Kidney tubule cell (primary cell): Measurements from ENCODE around the gene DHTKD1.

Experiments used
- DNase-seq: peaks from one replicate; pipeline ENCODE4 v3.0.0-alpha.2; 2018; ENCODE audit warnings: low spot score

The DHTKD1 gene, protein sequence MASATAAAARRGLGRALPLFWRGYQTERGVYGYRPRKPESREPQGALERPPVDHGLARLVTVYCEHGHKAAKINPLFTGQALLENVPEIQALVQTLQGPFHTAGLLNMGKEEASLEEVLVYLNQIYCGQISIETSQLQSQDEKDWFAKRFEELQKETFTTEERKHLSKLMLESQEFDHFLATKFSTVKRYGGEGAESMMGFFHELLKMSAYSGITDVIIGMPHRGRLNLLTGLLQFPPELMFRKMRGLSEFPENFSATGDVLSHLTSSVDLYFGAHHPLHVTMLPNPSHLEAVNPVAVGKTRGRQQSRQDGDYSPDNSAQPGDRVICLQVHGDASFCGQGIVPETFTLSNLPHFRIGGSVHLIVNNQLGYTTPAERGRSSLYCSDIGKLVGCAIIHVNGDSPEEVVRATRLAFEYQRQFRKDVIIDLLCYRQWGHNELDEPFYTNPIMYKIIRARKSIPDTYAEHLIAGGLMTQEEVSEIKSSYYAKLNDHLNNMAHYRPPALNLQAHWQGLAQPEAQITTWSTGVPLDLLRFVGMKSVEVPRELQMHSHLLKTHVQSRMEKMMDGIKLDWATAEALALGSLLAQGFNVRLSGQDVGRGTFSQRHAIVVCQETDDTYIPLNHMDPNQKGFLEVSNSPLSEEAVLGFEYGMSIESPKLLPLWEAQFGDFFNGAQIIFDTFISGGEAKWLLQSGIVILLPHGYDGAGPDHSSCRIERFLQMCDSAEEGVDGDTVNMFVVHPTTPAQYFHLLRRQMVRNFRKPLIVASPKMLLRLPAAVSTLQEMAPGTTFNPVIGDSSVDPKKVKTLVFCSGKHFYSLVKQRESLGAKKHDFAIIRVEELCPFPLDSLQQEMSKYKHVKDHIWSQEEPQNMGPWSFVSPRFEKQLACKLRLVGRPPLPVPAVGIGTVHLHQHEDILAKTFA

DNA sequence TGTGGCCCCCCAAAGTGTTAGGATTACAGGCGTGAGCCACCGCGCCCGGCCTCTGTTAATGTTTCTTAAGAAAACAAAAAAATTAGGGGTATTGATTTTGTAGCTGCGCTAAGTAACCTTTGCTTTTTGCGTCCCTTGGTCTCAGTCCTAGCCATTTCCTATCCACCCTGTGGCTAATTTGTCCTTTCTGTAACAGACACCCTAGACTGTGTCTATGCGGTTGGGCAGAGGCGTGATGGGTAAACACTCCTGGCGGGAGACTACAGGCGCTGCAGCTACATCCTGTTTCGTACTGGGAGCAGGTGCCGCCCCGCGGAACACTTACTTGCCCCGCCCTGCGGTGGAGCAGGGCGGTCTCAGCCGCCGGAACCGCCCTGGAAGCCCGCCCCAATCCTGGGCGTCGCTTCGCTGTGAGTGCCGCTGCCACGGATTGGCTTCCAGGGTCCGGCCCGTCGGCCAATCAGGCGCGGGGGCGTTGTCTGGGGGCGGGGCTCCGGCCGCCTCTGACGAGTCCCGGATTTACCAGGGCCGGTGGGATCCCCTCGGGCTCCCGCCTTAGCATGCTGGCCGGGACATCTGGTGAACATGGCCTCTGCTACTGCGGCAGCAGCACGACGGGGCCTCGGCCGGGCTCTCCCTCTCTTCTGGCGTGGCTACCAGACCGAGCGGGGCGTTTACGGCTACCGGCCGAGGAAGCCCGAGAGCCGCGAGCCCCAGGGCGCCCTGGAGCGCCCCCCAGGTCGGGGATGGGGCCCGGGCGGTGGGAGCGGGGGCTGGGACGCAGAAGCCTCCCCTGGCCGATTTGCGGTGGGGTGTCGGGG is at the start of gene DHTKD1:
DHTKD1 (plus strand) TSS at position 506 of the 821 bp plus-strand sequence; CDS start at position 586, 80 bp downstream.
- peak; percentile 99 for DNase-seq

DNA sequence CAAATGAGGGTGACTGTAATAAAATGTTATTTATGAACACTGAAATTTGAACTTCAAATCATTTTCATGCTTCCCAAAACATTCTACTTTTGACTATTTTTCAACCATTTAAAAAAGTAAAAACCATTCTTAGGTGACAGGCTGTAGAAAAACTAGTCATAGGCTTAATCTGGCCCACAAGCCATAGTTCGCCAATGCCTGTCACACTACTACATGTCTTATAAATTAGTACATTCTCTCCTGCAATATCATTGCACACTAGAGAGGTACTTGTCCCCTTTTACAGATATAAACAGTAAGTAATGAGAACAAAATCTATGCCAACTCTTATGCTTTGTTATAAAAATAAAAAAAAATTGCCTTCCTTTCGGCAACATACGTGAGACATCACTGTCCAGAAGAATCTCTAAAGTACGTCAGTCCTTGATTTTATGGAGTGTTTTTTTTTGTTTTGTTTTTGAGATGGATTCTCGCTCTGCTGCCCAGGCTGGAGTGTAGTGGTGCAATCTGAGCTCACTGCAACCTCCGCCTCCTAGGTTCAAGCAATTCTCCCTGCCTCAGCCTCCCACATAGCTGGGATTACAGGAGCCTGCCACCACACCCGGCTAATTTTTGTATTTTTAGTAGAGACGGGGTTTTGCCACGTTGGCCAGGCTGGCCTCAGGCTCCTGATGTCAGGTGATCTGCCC is 49.3 kb upstream of the DHTKD1 start:
- no peak for DNase-seq

DNA sequence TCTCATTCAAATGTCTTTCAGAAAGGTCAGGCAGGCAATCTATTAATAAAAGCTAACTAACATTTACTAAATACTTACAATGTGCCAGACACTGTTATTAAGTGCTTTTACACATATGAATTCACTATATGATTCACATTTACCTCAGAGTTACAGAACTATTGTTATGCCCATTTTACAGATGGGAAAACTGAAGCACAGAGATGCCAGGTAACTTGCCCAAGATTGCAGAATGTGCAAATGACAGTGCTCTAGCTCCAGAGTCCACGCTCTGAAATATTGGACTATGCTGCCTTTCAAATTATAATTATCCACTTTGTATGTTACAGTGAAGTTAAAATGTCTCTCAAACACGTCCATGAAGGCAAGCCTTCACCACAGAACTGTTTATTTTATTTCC is 48.2 kb upstream of the DHTKD1 start:
- no peak for DNase-seq

DNA sequence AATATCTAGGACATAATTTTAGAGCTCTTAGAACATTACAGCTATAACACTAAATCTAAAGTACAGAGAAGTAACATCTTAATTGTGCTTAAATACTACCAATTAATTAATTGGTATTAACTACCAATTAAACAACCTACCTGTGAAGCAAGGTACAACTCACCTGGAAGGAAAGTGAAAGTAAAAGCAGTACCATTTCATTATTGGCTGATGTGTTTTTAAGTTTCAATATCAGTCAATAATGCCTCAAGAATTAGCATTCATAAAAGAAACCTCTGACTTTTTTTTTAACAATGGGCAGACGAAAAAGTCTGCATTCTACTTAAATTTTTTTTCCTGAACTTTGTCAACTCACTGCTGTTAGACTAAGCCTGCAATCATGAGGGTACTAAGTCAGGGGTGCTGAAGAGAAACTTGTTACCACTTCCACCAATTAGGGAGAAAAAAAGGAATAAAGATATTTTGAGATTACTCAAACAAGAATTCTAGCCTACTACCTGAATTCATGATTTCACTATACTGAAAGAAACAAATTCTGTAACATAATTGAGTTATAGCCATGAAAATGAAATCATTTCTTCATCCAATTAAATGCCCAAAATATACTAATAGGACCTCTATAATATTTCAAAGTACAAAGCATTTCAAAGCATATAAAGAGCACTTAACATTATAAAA is 46.0 kb upstream of the DHTKD1 start:
- DNase-seq, result no peak

DNA sequence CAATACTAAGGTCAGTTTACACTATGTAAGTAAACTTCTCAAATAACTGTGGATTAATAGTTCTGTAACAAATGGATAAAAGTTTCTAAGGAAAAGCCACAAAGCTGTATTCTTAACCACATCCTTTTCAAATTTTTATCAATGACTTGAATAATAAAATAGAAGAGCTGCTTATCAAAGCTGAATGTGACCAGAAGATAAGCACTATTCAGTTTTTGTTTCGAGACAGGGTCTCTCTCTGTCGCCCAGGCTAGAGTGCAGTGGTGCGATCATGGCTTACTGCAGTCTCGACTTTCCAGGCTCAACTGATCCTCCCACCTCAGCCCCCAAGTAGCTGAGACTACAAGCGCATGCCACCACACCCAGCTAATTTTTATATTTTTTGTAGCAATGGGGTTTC is 43.2 kb upstream of the DHTKD1 start:
- no peak for DNase-seq

DNA sequence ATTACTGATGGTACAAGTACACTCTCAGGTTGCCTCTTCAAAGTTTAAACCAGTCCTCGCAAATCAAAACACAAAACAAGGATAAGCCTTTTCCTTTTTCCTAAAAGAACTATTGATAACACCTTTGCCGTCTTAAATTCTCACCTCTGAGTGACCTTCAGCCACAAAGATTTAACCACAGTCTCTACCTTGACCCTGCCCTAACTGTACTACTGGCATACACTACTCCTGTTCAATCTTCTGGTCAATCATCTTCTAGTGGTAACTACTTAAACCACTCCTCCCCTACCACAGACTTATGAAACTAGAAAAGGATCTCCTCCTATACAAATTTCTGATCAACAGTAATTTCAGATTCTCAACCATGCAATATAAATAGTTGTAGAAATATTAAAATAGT is 41.2 kb upstream of the DHTKD1 start:
- no peak for DNase-seq

DNA sequence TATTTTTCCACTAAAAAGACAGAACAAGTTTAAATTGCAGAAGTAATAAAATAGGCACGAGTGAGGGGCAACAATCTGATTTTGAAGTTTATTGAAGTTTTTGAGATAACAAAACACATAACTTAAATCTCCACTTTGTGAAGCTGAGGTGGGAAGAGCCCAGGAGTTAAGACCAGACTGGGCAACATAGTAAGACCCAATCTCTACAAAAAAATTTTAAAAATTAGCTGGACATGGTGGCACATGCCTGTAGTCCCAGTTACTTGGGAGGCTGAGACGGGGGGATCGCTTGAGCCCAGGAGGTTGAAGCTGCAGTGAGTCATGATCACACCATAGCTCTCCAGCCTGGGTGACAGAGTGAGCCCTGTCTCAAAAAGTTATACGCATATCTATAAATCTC is 37.4 kb upstream of the DHTKD1 start:
- DNase-seq, result no peak

DNA sequence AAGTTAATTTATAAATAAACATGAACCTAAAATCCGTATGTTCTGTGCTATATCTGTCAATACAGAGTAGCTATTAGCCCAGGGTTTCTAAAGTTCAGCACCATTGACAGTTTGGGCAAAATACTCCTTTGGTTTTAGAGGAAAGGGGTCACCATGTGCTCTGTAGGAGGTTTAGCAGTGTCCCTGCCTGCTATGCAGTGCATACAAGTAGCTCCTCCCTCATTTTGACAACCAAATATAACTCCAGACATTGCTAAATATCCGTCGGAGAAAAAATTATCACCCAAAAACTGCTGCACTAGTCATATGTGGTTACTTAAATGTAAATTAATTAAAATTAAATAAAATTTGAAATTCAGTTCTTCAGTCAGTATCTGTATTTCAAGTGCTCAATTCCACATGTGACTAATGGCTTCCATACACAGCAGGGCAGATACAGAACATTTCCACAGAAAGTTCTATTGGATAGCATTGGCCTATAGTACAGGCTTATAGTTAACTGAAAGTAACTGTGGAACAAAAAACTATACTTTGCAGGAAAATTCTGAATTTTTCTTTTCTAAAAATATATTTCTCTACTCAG is 32.6 kb upstream of the DHTKD1 start:
- DNase-seq, result no peak

DNA sequence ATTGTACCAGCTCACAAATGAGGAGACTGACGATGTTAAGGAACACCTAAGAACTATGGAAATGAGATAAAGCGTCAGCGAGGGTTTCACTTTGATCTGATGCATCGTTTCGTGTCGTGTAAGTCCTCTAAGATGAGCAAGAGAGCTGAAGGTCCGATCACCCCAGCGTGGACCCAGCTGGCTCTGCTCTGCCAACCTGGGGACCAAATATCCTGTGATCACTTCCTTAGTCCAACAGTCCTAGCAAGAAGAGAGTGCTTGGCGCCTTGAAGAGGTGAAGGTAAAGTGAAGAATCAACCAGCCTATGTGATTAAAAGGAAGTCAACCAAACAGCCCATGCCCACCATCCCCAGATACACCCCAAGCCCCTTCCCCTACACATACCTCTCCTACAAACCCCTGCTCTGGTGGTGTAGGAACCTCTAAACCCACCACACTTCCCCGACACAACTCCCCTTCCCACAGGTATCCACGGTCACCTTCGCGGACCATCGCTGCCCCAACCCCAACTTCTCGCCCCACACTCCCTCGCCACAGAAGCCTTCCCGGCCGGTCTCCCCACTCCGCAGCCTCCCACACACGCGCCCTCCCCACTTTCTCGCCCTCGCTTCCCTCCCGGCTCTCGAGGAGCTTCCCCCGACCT is 26.9 kb upstream of the DHTKD1 start:
- peak; percentile 63 for DNase-seq

DNA sequence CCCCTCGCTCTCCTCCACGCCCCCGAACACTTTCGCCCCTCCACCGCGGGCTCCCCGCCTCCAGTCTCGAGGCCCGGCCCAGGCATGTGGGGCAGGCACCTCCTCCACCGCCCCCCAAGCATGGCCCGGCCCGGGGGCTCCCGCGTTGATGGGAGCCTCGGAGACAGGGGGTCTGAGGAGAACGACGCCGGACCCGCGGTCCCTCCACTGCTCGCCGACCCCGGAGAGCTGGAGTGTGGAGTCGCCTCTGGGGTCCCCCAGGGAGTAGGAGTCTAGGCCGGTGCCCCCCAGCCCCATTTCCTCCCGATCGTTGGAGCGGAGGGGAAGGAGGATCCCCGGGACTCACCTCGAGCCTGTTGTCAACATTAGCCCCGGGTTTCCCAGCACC is 26.4 kb upstream of the DHTKD1 start:
- DNase-seq, result no peak

DNA sequence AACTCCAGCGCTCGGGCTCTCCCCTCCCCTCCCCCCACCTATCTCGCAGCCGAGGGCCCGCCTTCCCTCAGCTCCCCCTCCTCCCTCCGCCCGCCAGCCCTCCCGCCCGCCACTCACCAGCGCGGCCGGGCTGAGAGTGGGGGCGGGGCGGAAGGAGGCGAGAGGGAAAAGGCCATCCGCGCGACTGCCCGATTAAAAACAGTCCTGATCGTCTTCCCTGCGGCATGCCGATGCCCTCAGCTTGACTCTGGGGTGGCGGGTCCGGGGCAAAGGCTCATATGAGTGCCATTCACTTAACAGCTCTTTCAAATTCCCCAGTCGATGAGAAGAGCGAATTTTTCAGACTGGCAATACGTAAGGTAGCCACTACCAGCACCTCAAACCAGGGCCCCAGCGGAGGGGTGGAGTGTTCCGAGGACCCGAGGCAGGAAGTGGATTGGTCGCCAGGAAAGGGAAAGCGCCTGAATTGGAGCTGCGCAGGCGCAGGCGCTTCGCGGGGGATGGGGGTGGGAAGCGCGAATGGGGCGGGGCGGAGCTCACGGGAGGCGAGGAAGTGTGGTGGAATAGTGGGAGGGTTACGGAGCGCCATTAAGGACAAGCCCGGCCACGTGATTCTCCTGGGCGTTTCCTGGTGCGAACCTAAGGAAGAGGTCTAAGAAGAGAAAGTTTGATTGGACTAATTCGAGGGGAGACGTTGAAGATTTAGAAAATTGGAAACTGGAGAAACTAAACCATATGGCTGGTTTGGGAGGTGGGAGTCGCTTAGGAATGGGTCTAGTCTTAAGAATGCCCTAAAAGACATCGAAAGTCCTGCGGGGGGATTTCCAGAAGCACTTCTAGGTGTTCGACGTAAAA is 25.7 kb upstream of the DHTKD1 start, which contains the start of gene UPF2:
UPF2 (minus strand) TSS at position 13 of the 855 bp plus-strand sequence. CDS start 7,386 bp downstream, outside the sequence.
- peak; percentile 99 for DNase-seq

DNA sequence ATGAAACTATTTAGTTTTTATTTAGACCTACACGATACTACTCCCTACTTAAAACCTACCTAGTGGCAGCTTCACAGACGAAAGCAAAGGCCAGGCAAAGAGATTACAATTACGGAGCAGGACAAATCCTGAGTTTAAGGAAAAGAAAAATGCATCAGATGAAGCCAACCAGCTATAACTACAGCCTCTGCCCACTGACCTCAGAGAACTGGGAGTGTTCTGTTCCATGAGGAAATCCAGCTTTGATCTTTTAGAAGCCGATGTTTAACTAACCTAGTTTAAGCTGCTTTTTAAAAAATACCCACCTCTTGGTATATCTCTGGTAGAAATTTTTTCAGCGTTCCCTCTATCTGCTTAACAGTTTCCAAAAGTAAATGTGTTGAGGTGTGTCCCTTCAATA is 23.2 kb upstream of the DHTKD1 start:
- no peak for DNase-seq

DNA sequence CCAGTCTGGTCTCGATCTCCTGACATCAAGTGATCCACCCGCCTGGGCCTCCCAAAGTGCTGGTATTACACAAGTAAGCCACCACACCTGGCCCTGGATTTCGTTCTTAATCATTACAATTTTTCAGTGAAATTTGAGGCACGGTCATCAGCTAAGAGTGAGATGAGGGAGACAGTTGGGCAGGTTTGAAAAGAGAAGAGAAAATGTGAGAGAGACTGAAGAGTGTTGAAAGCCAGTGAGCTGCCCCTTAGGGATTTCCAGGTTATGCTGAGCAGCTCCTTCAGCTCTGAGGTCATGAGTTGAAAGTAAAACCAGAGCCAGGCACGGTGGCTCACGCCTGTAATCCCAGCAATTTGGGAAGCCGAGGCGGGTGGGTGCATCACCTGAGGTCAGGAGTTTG is 20.2 kb upstream of the DHTKD1 start:
- DNase-seq, result no peak

DNA sequence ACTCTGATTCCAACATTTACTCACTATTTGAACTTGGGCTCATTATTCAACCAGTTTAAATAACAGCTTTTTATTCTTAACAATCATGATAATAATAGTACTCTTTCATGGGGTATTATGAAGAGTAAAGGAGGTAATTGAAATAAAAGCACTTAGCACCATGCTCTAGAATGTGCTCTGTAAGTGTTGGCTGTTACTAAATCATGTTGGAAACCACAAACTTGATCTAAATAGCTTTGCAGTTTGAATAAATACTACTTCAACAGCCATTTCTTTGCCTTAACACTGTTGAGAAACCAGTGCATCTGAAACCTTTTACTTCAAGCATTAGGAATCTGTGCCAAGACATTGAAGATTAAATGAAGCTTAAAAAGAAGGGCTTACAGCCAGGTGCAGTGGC is 18.2 kb upstream of the DHTKD1 start:
- no peak for DNase-seq

DNA sequence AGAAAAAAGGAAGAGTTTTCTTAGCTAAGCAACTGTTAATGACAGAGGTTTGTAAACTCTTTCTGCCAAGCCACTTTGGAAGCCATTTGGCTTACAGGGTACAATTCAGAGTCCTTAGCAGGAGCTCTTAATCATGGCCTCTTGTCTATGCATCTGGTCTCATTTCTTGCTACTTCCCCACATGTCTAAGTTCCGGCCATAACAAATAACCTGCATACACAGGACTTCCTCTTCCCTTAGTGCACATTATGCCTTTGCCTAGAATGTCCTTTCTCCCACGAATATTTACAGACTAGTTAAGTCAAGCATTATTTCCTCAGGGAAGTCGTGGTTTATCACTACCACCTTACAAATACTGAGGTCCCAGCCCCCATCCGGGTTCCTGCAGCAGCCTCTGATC is 17.5 kb upstream of the DHTKD1 start:
- DNase-seq, result no peak

DNA sequence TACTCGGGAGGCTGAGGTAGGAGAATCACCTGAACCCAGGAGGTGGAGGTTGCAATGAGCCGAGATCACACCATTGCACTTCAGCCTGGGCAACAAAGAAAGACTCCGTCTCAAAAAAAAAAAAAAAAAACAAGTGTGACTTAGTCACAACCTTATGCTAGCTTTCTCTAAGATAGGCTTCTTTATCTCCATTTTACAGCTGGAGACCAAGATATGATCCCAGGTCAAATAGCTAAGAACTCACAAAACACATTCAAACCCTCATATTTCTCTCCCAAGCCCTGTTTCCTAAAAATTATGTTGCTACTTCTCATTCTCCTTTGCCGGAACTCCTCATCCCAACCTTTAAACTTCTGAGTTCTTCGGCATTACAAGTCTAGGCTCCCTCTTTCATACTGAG is 13.0 kb upstream of the DHTKD1 start:
- DNase-seq, result no peak

DNA sequence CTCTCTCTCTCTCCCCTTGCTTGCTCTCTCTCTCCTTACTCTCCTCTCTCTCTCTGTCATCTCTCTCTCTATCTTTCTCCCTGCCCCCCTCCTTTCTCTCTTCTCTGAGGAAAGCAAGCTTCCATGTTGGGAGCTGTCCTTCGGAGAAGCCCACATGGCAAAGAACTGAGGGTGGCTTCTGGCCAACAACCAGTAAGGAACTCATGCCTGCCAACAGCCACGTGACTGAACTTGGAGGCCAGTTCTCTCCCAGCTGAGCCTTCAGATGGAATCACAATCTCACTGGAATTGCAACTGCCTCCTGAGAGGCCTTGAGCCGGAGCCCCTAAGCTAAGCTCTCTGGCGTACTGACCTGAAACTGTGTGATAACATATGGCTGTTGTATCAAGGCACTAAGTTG is 12.0 kb upstream of the DHTKD1 start:
- DNase-seq, result no peak

DNA sequence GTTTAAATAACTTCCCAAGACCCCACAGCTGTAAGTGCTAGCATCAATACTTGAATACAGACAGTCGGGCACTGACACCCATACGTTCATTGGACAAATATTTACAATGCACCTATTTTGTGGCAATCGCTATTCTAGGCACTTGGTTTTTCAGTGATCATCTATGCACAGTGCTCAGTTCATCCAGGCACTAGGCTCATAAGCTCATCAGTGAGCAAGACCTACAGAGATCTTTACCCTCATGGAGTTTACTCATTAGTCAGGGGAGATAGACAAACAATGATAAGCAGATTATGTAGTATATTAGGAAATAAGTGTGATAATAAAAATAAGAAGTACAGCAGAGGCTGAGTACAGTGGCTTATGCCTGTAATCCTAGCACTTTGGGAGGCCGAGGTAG is 7.6 kb upstream of the DHTKD1 start:
- DNase-seq, result no peak
